CD1c-positive myeloid dendritic cell (primary cell): Measurements from ENCODE around the gene GORASP2.
"Not testable (repeated sequence)": the region's sequence is repeated elsewhere in the genome, so short reads cannot be mapped to it uniquely, and the experiment has no call there.

Experiments used
- DNase-seq: peaks from one replicate; pipeline ENCODE4 v3.0.0-alpha.2; 2016; ENCODE audit errors: extremely low spot score

The GORASP2 gene

DNA sequence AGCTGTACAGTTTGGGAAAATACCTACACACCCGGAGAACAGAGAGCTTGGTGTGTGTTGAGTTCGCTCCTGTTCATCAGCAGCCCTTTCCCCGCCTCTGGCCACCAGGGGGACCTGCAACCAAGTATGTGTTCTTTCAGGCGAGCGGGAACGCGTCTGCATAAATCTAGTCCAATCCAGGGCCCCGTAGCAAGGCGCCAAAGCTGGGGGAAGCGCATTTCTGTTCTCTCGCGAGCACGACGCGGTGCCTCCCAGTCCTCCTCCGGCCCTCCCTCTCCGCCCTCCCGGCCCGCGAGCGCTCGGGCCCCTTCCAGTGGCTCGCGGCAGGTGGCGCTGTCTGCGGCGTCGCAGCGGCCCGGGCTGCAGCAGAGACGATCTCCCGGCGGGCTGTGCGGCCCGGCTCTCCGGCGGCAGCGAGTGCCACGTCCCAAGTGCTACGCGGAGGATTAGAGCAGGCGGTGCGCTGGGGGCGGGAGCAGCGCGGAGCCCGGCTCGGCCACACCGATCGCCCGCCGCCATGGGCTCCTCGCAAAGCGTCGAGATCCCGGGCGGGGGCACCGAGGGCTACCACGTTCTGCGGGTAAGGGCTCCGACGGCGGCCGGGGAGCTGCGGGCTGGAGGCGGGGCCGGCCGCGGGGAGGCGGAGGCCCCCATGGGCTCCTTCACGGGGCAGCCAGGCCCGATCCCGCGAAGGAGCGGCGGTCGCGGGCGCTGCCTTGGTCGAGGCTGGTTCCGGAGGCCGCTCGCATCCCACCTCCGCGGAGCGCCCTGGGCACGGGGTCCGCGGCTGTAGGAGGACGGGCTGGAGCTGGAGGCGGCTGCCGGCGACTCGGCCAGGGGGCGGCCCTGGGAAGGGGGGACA is at the start of gene GORASP2:
TSS of gene GORASP2 (plus strand) at position 430 of the 862 bp plus-strand sequence. CDS start at position 518, 88 bp downstream.
- peak; percentile 99 for DNase-seq

DNA sequence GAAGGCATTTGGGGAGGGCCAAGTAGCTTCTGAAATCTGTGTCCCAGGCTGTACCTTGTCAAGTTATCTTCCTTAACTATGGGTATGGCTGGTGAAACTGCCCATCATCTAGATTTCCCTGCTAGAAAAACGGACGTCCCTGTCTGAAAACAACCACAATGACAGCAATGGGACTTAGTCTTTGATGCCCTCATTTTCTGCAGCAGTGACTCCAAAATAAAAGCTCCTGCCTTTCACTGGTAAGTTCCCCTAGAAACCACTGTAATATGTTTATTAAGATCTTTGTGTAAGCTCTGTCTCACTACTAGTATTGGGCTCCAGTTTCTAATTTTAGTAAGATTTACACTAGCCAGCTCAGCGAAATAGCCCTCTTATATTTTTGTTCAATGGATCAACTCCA is 47.2 kb upstream of the GORASP2 start:
- no peak for DNase-seq

DNA sequence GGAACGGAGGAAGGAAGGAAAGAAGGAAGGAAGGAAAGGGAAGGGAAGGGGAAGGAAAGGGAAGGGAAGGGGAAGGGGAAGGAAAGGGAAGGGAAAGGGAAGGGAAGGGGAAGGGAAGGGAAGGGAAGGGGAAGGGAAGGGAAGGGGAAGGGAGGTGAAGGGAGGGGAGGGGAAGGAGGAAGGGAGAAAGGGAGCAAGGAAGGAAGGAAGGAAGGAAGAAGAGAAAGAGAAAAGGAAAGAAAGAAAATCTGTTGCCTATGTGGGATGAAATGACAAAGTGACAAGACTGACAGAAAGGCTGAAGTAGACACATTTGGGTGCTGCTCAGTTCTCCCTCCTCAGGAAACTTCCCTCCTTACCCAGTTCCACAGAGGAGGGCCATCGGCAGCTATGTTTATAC is 46.3 kb upstream of the GORASP2 start:
- DNase-seq = no peak

DNA sequence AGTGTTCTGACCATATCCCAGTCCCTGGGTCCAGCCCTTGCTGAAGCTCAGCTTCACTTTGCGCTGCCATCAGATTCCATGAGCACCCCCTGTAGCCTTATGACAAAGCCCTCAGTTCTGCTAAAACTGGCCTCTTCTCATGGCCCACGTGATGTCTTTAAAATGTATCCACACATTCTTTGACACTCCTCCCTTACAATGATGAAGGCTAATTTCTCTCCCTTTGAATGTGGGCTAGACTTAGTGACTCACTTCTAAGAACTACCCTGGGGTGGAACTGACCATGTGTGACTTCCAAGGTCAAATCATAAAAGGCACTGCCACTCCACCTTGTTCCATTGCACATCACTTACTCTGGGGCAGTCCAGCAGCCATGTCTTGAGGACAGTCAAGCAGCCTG is 45.4 kb upstream of the GORASP2 start:
- DNase-seq = no peak

- DNase-seq = no peak
These were observed 43.8 kb upstream of the GORASP2 start for GRCh38 chr2:170885130-170885791.

DNA sequence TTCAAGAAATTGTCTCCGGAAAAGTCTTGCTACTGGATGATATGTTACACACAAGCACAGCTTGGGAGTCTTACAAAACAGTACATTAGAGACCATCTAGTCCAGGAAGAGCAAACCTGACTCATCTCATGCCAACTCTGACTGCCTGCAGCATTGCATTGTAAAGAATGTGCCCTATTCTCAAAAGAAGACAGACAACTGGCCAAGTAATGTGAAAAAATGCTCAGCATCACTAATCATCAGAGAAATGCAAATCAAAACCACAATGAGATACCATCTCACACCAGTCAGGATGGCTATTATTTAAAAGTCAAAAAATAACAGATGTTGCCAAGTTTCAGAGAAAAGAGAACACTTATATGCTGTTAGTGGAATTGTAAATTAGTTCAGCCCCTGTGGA is 42.7 kb upstream of the GORASP2 start:
- no peak for DNase-seq

- no peak for DNase-seq
These were observed 41.6 kb upstream of the GORASP2 start for GRCh38 chr2:170887496-170887895.

GRCh38 chr2:170887896-170888295 is 41.2 kb upstream of the GORASP2 start:
- DNase-seq = no peak

DNA sequence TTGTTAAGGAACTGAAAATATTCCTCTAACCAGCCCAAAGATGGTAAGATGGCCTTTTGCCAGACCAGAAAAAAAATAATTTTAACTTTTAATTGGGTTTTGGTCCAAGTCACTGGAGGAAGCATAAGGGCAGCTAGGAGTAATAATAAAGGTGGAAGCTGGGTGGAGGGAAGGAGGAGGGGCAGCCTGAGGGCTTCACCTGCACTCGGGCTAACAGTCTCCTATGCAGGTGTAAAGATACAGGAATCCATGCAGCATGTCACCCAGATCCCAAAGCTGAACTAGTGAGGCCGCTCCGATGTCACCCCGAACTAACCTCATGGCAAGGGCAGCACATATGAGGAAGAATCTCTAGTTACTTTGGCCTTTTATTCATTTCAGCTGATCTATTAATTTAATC is 37.2 kb upstream of the GORASP2 start:
- no peak for DNase-seq

DNA sequence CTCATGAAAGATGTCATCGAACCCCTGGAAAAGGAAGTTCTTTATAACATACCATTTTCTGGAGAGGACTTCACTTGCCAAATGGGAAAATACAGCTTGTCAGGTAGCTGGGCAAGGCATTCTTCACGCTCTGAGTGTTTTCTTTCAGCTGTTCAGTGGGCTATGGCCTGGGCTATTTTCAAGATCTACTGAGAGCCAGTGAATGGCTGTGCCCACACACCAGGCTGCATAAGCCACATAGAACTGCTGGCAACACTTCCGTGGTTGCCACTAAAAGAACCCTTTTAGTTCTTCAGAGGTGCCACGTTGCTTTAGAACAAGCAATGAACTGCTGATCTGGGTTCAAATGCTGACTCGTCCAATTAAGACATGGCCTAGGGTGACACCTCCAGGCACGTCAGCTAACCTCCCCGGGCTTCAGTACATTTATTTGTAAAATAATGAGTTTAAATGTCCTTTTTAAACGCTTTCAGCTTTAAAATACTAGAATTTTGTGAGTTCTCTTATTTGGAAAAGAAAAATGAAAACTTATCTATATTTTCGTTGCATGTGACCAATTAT is 36.6 kb upstream of the GORASP2 start:
- DNase-seq = no peak

GRCh38 chr2:170895023-170895757 is 33.9 kb upstream of the GORASP2 start:
- DNase-seq = no peak

GRCh38 chr2:170896622-170897021 is 32.4 kb upstream of the GORASP2 start:
- DNase-seq = no peak

GRCh38 chr2:170897108-170897507 is 31.9 kb upstream of the GORASP2 start:
- DNase-seq = no peak

- DNase-seq = no peak
These were observed 23.2 kb upstream of the GORASP2 start for GRCh38 chr2:170905864-170906263.

- no peak for DNase-seq
These were observed 17.7 kb upstream of the GORASP2 start for GRCh38 chr2:170911314-170911889.

DNA sequence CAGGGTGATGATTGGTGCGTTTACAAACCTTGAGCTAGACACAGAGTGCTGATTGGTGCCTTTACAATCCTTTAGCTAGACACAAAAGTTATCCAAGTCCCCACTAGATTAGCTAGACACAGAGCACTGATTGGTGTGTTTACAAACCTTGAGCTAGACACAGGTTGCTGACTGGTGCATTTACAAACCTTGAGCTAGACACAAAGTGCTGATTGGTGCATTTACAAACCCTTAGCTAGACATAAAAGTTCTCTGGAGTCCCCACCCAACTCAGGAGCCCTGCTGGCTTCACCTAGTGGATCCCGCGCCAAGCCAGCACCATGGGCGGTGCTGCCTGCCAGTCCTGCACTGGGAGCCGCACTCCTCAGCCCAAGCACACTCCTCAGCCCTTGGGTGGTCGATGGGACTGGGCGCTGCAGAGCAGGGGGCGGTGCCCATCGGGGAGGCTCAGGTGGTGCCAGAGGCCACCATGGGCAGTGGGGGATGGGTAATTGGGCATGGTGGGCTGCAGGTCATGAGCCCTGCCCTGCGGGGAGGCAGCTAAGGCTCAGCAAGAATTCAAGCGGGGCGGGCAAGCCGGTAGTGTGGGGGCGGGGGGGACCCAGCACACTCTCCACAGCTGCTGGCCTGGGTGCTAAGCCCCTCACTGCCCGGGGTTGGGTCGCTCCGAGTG is 13.9 kb upstream of the GORASP2 start:
- not testable (repeated sequence) for DNase-seq

GRCh38 chr2:170917219-170917913 is 11.7 kb upstream of the GORASP2 start:
- no peak for DNase-seq

DNA sequence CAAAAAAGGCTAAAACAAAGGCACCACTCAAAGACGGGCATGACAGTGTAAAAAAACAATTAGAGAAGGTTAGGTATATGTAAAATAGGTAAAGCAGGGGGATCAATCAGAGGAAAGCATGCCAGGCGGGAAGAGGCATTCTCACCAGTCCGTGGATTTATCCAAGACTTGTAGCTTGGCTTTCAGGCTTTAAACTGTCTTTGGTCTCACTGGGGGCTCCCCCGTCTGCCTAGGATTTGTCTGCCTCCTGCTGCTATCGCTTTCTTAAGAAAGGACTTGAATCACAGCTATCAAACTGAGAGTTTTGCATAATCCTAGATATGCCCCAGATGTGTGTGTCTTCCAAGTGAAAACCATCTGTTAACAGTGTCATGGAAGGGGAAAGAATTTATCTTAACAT is 11.1 kb upstream of the GORASP2 start:
- DNase-seq = no peak

- not testable (repeated sequence) for DNase-seq
These were observed 7.2 kb upstream of the GORASP2 start for GRCh38 chr2:170921873-170922272.

- peak; percentile 11 for DNase-seq
These were observed 6.2 kb upstream of the GORASP2 start for GRCh38 chr2:170922634-170923494.
